Panc1 (cell line): ENCODE measurements around the gene RANBP2. TPM values are rescaled to one million over a fixed set of nuclear protein-coding genes. Genes with fewer than 3 reads are reported as not detected.

Experiments
- ATAC-seq: fragments of 200-7000 bp; cut with Tn5 transposase; 2 replicates; pipeline ENCODE4 v1.9.1; 2020; ENCODE audit warnings: mild to moderate bottlenecking, moderate library complexity
- BruUV-seq: library from RNA; stranded (reverse); fragments of 400-500 nt; replicated peaks from 2 replicates; lab custom pipeline; 2021; lab: Mats Ljungman, UMichigan
- CTCF ChIA-PET: fragments of 300-600 bp; sonication (Branson Sonifier 250); formaldehyde crosslinking; loops from one replicate; lab custom pipeline; 2022; ENCODE audit warnings: antibody characterized with exemption; lab: Charles Lee
- POLR2A ChIA-PET: fragments of 300-600 bp; sonication (Branson Sonifier 250); formaldehyde crosslinking; loops from one replicate; lab custom pipeline; 2022; ENCODE audit warnings: antibody characterized with exemption; lab: Charles Lee
- DNase-seq: peaks from one replicate; pipeline ENCODE4 v3.0.0-alpha.2; 2010; ENCODE audit warnings: low read depth, low spot score
- H3K27ac ChIP-seq: 2 replicates; pipeline ENCODE4 v1.5.1; 2011; ENCODE audit warnings: mild to moderate bottlenecking, low read length, inconsistent platforms
- H3K27me3 ChIP-seq: fragments of 200-500 bp; sonication (Bioruptor generic); 2 replicates; pipeline ENCODE4 v1.6.0; 2014; ENCODE audit warnings: low read length, inconsistent platforms; ENCODE audit not compliant: control insufficient read depth, insufficient read depth
- H3K36me3 ChIP-seq: fragments of 200-500 bp; sonication (Bioruptor generic); 2 replicates; pipeline ENCODE4 v1.5.1; 2014; ENCODE audit warnings: inconsistent platforms, mild to moderate bottlenecking, low read length, moderate library complexity; ENCODE audit not compliant: control insufficient read depth, insufficient read depth
- H3K4me1 ChIP-seq: 2 replicates; pipeline ENCODE4 v1.5.1; 2011; ENCODE audit warnings: inconsistent platforms, mild to moderate bottlenecking, low read length, moderate library complexity; ENCODE audit not compliant: control insufficient read depth, insufficient read depth
- H3K4me3 ChIP-seq, 2 experiments: 2 replicates each; pipeline ENCODE4 v1.5.1; 2011 to 2012; ENCODE audit warnings: low read depth in 2 of 2, low read length in 2 of 2, mild to moderate bottlenecking in 2 of 2, inconsistent platforms in 1 of 2, moderate library complexity in 1 of 2
- H3K9me3 ChIP-seq: fragments of 200-500 bp; sonication (Bioruptor generic); 2 replicates; pipeline ENCODE4 v1.5.1; 2014; ENCODE audit warnings: low read depth, mild to moderate bottlenecking, inconsistent platforms, low read length, moderate library complexity; ENCODE audit not compliant: control insufficient read depth, insufficient read depth
- CTCF ChIP-seq: fragments of 450-650 bp; IDR thresholded peaks from 2 replicates; pipeline ENCODE4 v1.5.1; 2017; ENCODE audit warnings: mild to moderate bottlenecking
- POLR2AphosphoS5 ChIP-seq: IDR thresholded peaks from 2 replicates; pipeline ENCODE4 v1.6.1; 2012; ENCODE audit warnings: mild to moderate bottlenecking, low read depth, low read length, moderate library complexity
- REST ChIP-seq, 2 experiments: IDR thresholded peaks; 2 replicates each; pipeline ENCODE4 v1.6.1; 2011 to 2012; ENCODE audit warnings: low read depth in 2 of 2, control low read depth in 1 of 2, low read length in 1 of 2, mild to moderate bottlenecking in 1 of 2, moderate library complexity in 1 of 2; ENCODE audit not compliant: insufficient read depth in 1 of 2
- SIN3A ChIP-seq: IDR thresholded peaks from 2 replicates; pipeline ENCODE4 v1.6.1; 2012; ENCODE audit warnings: low read depth, mild to moderate bottlenecking, low read length, moderate library complexity, borderline replicate concordance; ENCODE audit not compliant: insufficient read depth
- TCF7L2 ChIP-seq: IDR thresholded peaks from 2 replicates; pipeline ENCODE4 v1.6.1; 2011; ENCODE audit warnings: mild to moderate bottlenecking, low read depth, low read length, inconsistent platforms
- in situ Hi-C: cut with HindIII; loops from 2 replicates; pipeline ENCODE4 v1.10.0; 2016; ENCODE audit warnings: low sequenced_read_pairs, low pct_unique_long_range_greater_than_20kb
- intact Hi-C: fragments of 100-400 bp; cut with micrococcal nuclease; formaldehyde crosslinking; loops from one replicate; pipeline ENCODE4 v1.10.0; 2022; ENCODE audit not compliant: unreplicated experiment
- total RNA-seq: library from RNA; stranded (reverse); gene quantifications from one replicate; pipeline ENCODE4 v1.2.1, GENCODE V29; 2021; ENCODE audit not compliant: unreplicated experiment

Gene RANBP2
- total RNA-seq, 1 experiment from 2014 or later: 92.1 TPM

GRCh38 chr2:108820482-108820881, 101.2 kb downstream of the RANBP2 start:
- H3K36me3 ChIP-seq: 0 out of 2 replicates have a peak, but pooled peaks cover 6% of the 10 kb centered on the region
- ChIA-PET CTCF (interaction anchor here (0.6 kb wide), 1 partner anchor 432 kb away, joined by 6 read pairs; no protein-coding TSS in a partner anchor), POLR2A (no interaction called here)
- ATAC-seq: no peak
- no peak overlapping the region for H3K4me3 ChIP-seq
- H3K27me3 ChIP-seq: no peaks in the 10 kb centered on the region
- H3K27ac ChIP-seq: no peak overlapping the region
- in situ Hi-C loops: no loop called here
- peaks cover 14% of the 10 kb centered on the region; the same call in 1 of the 2 replicates for H3K9me3 ChIP-seq
- no peaks in the 10 kb centered on the region for H3K4me1 ChIP-seq
- intact Hi-C loops: no loop called here
- no TSS peak for BruUV-seq
- DNase-seq: no peak
- no peak for TF ChIP-seq SIN3A
- no peak for TF ChIP-seq CTCF
- TF ChIP-seq POLR2AphosphoS5: no peak
- TF ChIP-seq REST (IDR thresholded peaks at IDR 0.05; ENCODE audit: insufficient read depth in 1 of 2, low read depth in 2 of 2, low read length in 1 of 2): no peak
- no peak for TF ChIP-seq TCF7L2

GRCh38 chr2:108823286-108823685, 104.0 kb downstream of the RANBP2 start:
- TF ChIP-seq SIN3A (no peak), TCF7L2 (no peak), REST (IDR thresholded peaks at IDR 0.05; ENCODE audit: insufficient read depth in 1 of 2, low read depth in 2 of 2, low read length in 1 of 2) (no peak), POLR2AphosphoS5 (no peak), CTCF (no peak)
- no TSS peak for BruUV-seq

More at GRCh38 chr2:108823286-108823685, 104.0 kb downstream of the RANBP2 start:
- ChIA-PET CTCF (interaction anchor here (0.6 kb wide), 1 partner anchor 105 kb away, joined by 3 read pairs; no protein-coding TSS in a partner anchor), POLR2A (no interaction called here)
- Histone ChIP-seq H3K4me3 (no peak overlapping the region), H3K36me3 (0 out of 2 replicates have a peak, but pooled peaks cover 6% of the 10 kb centered on the region), H3K4me1 (no peaks in the 10 kb centered on the region), H3K27ac (no peak overlapping the region), H3K27me3 (no peaks in the 10 kb centered on the region), H3K9me3 (peaks cover 14% of the 10 kb centered on the region; the same call in 1 of the 2 replicates)
- ATAC-seq (no peak), DNase-seq (no peak)
- intact Hi-C loops: no loop called here
- in situ Hi-C loops: no loop called here
